ENCODE data around the gene LUC7L.
"Not testable (repeated sequence)": the region's sequence is repeated elsewhere in the genome, so short reads cannot be mapped to it uniquely, and the experiment has no call there.

LUC7L gene

GRCh38 chr16:164134-164823, 65.0 kb downstream of the LUC7L start:
- DNase-seq, result not testable (repeated sequence)

- DNase-seq, result not testable (repeated sequence)
Measured at GRCh38 chr16:163696-164095, 65.6 kb downstream of the LUC7L start.

- not testable (repeated sequence) for DNase-seq
Measured at GRCh38 chr16:163139-163538, 66.1 kb downstream of the LUC7L start.

- DNase-seq, result no peak
Measured at GRCh38 chr16:162271-162991, 66.8 kb downstream of the LUC7L start.

GRCh38 chr16:160691-161190, 68.5 kb downstream of the LUC7L start:
- no peak for DNase-seq

GRCh38 chr16:160242-160641, 69.0 kb downstream of the LUC7L start:
- DNase-seq, result not testable (repeated sequence)

- no peak for DNase-seq
Measured at GRCh38 chr16:159136-159849, 70.0 kb downstream of the LUC7L start.

- no peak for DNase-seq
Measured at GRCh38 chr16:155031-155398, 74.2 kb downstream of the LUC7L start.

GRCh38 chr16:154217-155030, 74.8 kb downstream of the LUC7L start:
- DNase-seq, result no peak

GRCh38 chr16:153550-154216, 75.6 kb downstream of the LUC7L start:
- not testable (repeated sequence) for DNase-seq

GRCh38 chr16:153129-153521, 76.1 kb downstream of the LUC7L start:
- not testable (repeated sequence) for DNase-seq

- DNase-seq, result no peak
Measured at GRCh38 chr16:152141-153128, 76.8 kb downstream of the LUC7L start, which contains the start of gene HBZ. Gene HBZ, plus strand, starts transcription at chr16:152644. Its CDS starts 266 bp downstream, at chr16:152910.

- DNase-seq, result no peak
Measured at GRCh38 chr16:149024-149660, 80.1 kb downstream of the LUC7L start.

- DNase-seq, result no peak
Measured at GRCh38 chr16:146646-147045, 82.6 kb downstream of the LUC7L start.

GRCh38 chr16:144797-145252, 84.4 kb downstream of the LUC7L start:
- DNase-seq, result no peak

- DNase-seq, result no peak
Measured at GRCh38 chr16:143456-143855, 85.8 kb downstream of the LUC7L start.

GRCh38 chr16:143047-143446, 86.2 kb downstream of the LUC7L start:
- DNase-seq, result no peak

GRCh38 chr16:142405-142967, 86.8 kb downstream of the LUC7L start:
- no peak for DNase-seq

GRCh38 chr16:140175-140857, 88.9 kb downstream of the LUC7L start:
- DNase-seq, result no peak
